H9 (cell line): ENCODE data around the gene COLQ. TPM values are rescaled to one million over a fixed set of nuclear protein-coding genes. Genes with fewer than 3 reads are reported as not detected.

ENCODE experiments used
- DNase-seq: peaks from one replicate; pipeline ENCODE4 v3.0.0-alpha.2; 2017
- H2AFZ ChIP-seq: one replicate; pipeline ENCODE4 v1.6.1; 2013; ENCODE audit warnings: mild to moderate bottlenecking, low read length, control low read depth, moderate library complexity
- H2AK5ac ChIP-seq: 2 replicates; pipeline ENCODE4 v1.6.1; 2013; ENCODE audit warnings: low read length, control low read depth, mixed read lengths; ENCODE audit not compliant: insufficient read length
- H2BK120ac ChIP-seq: one replicate; pipeline ENCODE4 v1.6.1; 2013; ENCODE audit warnings: low read depth, mild to moderate bottlenecking, low read length, control low read depth, inconsistent platforms; ENCODE audit not compliant: poor library complexity, severe bottlenecking
- H2BK12ac ChIP-seq: 2 replicates; pipeline ENCODE4 v1.6.1; 2013; ENCODE audit warnings: low read length, control low read depth, mixed read lengths, low read depth; ENCODE audit not compliant: insufficient read length
- H2BK15ac ChIP-seq: 2 replicates; pipeline ENCODE4 v1.6.1; 2013; ENCODE audit warnings: low read depth, low read length, control low read depth
- H2BK20ac ChIP-seq: one replicate; pipeline ENCODE4 v1.6.1; 2013; ENCODE audit warnings: low read depth, mild to moderate bottlenecking, low read length, control low read depth, inconsistent platforms; ENCODE audit not compliant: poor library complexity, severe bottlenecking
- H2BK5ac ChIP-seq: 2 replicates; pipeline ENCODE4 v1.6.1; 2013; ENCODE audit warnings: low read length, control low read depth, mixed read lengths; ENCODE audit not compliant: insufficient read length
- H3K14ac ChIP-seq: 2 replicates; pipeline ENCODE4 v1.6.1; 2013; ENCODE audit warnings: low read length, control low read depth; ENCODE audit not compliant: insufficient read depth
- H3K18ac ChIP-seq: 2 replicates; pipeline ENCODE4 v1.6.1; 2013; ENCODE audit warnings: low read depth, mild to moderate bottlenecking, mixed read lengths, low read length, control low read depth; ENCODE audit not compliant: insufficient read length
- H3K23ac ChIP-seq: 2 replicates; pipeline ENCODE4 v1.6.1; 2013; ENCODE audit warnings: low read length, control low read depth, mixed read lengths, low read depth; ENCODE audit not compliant: insufficient read length
- H3K23me2 ChIP-seq: 2 replicates; pipeline ENCODE4 v1.6.1; 2013; ENCODE audit warnings: low read depth, mild to moderate bottlenecking, mixed read lengths, low read length, control low read depth; ENCODE audit not compliant: insufficient read length, poor library complexity, severe bottlenecking
- H3K27ac ChIP-seq: 2 replicates; pipeline ENCODE4 v1.5.1; 2013; ENCODE audit warnings: low read length, control low read depth, mixed read lengths, low read depth; ENCODE audit not compliant: insufficient read length
- H3K27me3 ChIP-seq: 2 replicates; pipeline ENCODE4 v1.6.1; 2013; ENCODE audit warnings: low read length, control low read depth, inconsistent platforms; ENCODE audit not compliant: insufficient read depth
- H3K4ac ChIP-seq: 2 replicates; pipeline ENCODE4 v1.6.1; 2013; ENCODE audit warnings: low read depth, mild to moderate bottlenecking, control low read depth, inconsistent platforms, low read length, moderate library complexity
- H3K4me1 ChIP-seq: 2 replicates; pipeline ENCODE4 v1.6.1; 2013; ENCODE audit warnings: low read length, control low read depth, inconsistent platforms; ENCODE audit not compliant: insufficient read depth
- H3K4me2 ChIP-seq: 2 replicates; pipeline ENCODE4 v1.6.1; 2013; ENCODE audit warnings: low read length, control low read depth, mixed read lengths; ENCODE audit not compliant: insufficient read length, insufficient read depth
- H3K56ac ChIP-seq: 2 replicates; pipeline ENCODE4 v1.6.1; 2013; ENCODE audit warnings: low read depth, mild to moderate bottlenecking, mixed read lengths, low read length, control low read depth; ENCODE audit not compliant: insufficient read length
- H3K79me1 ChIP-seq: 2 replicates; pipeline ENCODE4 v1.6.1; 2013; ENCODE audit warnings: low read depth, mild to moderate bottlenecking, moderate library complexity, low read length, control low read depth, inconsistent platforms; ENCODE audit not compliant: insufficient read depth, poor library complexity, severe bottlenecking
- H3K79me2 ChIP-seq: 2 replicates; pipeline ENCODE4 v1.6.1; 2013; ENCODE audit warnings: low read length, control low read depth, inconsistent platforms; ENCODE audit not compliant: insufficient read depth
- H3K9ac ChIP-seq: 2 replicates; pipeline ENCODE4 v1.6.1; 2013; ENCODE audit warnings: low read length, control low read depth, mixed read lengths; ENCODE audit not compliant: insufficient read length; ENCODE audit errors: extremely low read depth
- H3K9me3 ChIP-seq: one replicate; pipeline ENCODE4 v1.6.1; 2013; ENCODE audit warnings: low read depth, low read length, inconsistent platforms; ENCODE audit not compliant: control insufficient read depth
- H3T11ph ChIP-seq: one replicate; pipeline ENCODE4 v1.6.1; 2013; ENCODE audit warnings: mild to moderate bottlenecking, low read length, control low read depth, inconsistent platforms
- H4K20me1 ChIP-seq: one replicate; pipeline ENCODE4 v1.6.1; 2013; ENCODE audit not compliant: control insufficient read depth, insufficient read length, insufficient read depth
- H4K5ac ChIP-seq: 2 replicates; pipeline ENCODE4 v1.6.1; 2013; ENCODE audit warnings: low read depth, mild to moderate bottlenecking, mixed read lengths, low read length, control low read depth; ENCODE audit not compliant: insufficient read length
- H4K8ac ChIP-seq: replicated peaks from 2 replicates; pipeline ENCODE4 v1.6.1; 2013; ENCODE audit warnings: low read length, control low read depth, mixed read lengths, low read depth; ENCODE audit not compliant: insufficient read length
- H4K91ac ChIP-seq: 2 replicates; pipeline ENCODE4 v1.6.1; 2013; ENCODE audit warnings: low read depth, mild to moderate bottlenecking, moderate library complexity, mixed read lengths, low read length, control low read depth; ENCODE audit not compliant: insufficient read length
- H3K27ac Mint-ChIP-seq, 3 experiments: 2 replicates in 2 of 3; 3 replicates in 1 of 3; pipeline ENCODE4 v1.8.0; 2020 to 2021; ENCODE audit warnings: mixed read lengths in 3 of 3, mild to moderate bottlenecking in 1 of 3, moderate library complexity in 1 of 3
- H3K27me3 Mint-ChIP-seq: 2 replicates; pipeline ENCODE4 v1.8.0; 2021; ENCODE audit warnings: low read depth, mild to moderate bottlenecking, moderate library complexity, mixed read lengths
- H3K36me3 Mint-ChIP-seq, 3 experiments: 2 replicates in 2 of 3; 3 replicates in 1 of 3; pipeline ENCODE4 v1.8.0; 2020 to 2021; ENCODE audit warnings: low read depth in 3 of 3, mixed read lengths in 3 of 3; ENCODE audit not compliant: insufficient read depth in 1 of 3
- H3K4me1 Mint-ChIP-seq, 2 experiments: 2 replicates each; pipeline ENCODE4 v1.8.0; 2020; ENCODE audit warnings: mixed read lengths in 2 of 2
- H3K4me3 Mint-ChIP-seq, 2 experiments: 2 replicates in 1 of 2; 3 replicates in 1 of 2; pipeline ENCODE4 v1.8.0; 2020 to 2021; ENCODE audit warnings: mild to moderate bottlenecking in 2 of 2, mixed read lengths in 2 of 2, moderate library complexity in 1 of 2
- H3K9me3 Mint-ChIP-seq, 2 experiments: 2 replicates in 1 of 2; 3 replicates in 1 of 2; pipeline ENCODE4 v1.8.0; 2020; ENCODE audit warnings: mild to moderate bottlenecking in 2 of 2, mixed read lengths in 2 of 2, moderate library complexity in 1 of 2
- WGBS: extraction: QIAGEN DNeasy Blood & Tissue Kit; methylation state at CpG from one replicate; pipeline ENCODE4 v1.1.7; 2013; ENCODE audit warnings: missing lambda C conversion rate, low lambda C conversion rate, mixed read lengths; ENCODE audit not compliant: insufficient read length; ENCODE audit errors: extremely low coverage; 5-methylcytosine and 5-hydroxymethylcytosine counted together
- total RNA-seq: library from RNA; stranded (reverse); gene quantifications from 2 replicates; pipeline ENCODE4 v1.2.1, GENCODE V29; 2021
- TF ChIP-seq, protein P1 (sequence below): fragments of 200-600 bp; sonication (generic); conservative IDR thresholded peaks from 3 replicates; pipeline ENCODE4 v1.8.0; 2021; ENCODE audit warnings: antibody characterized with exemption, mild to moderate bottlenecking

Gene COLQ
- total RNA-seq, 1 experiment from 2014 or later: 0.61 TPM

DNA sequence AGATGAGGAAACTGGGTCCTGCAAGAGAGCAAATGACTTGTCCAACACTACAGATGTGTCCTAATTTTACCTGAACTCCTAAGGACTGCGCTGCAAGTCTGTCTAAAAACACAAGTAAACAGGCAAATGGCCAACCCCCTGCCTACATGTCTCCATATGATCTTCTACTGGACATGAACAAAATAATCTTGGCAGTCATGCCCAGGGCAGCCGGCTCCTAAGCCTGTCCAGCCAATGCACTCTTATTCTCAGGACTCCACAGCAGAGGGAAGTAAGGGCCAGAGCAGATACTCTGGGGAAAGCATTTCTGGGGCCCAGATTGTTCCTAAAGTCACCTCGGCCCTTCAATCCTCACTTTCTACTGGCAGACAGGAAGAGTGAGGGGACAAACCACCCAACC is 10.3 kb downstream of the COLQ start:
- Histone ChIP-seq H2BK120ac (no peak overlapping the region), H4K91ac (no peak overlapping the region), H3K9me3 (no peaks in the 10 kb centered on the region), H3K4me1 (no peaks in the 10 kb centered on the region), H3K4ac (no peak overlapping the region), H3K18ac (no peak overlapping the region), H4K20me1 (no peaks in the 10 kb centered on the region), H3K4me2 (no peak overlapping the region), H3K23ac (no peak overlapping the region), H2AFZ (no peak overlapping the region), H4K8ac (no peak overlapping the region), H3K56ac (no peak overlapping the region), H3K27ac (no peak overlapping the region), H3T11ph (no peak overlapping the region), H3K14ac (no peak overlapping the region), H2BK12ac (no peak overlapping the region), H3K79me2 (no peaks in the 10 kb centered on the region), H3K23me2 (no peaks in the 10 kb centered on the region), H2AK5ac (no peak overlapping the region), H3K9ac (no peak overlapping the region), H4K5ac (no peak overlapping the region), H2BK20ac (no peak overlapping the region), H2BK5ac (no peak overlapping the region), H3K27me3 (no peaks in the 10 kb centered on the region), H3K79me1 (no peaks in the 10 kb centered on the region), H2BK15ac (no peak overlapping the region)
- DNase-seq: no peak
- TF ChIP-seq, protein P1, sequence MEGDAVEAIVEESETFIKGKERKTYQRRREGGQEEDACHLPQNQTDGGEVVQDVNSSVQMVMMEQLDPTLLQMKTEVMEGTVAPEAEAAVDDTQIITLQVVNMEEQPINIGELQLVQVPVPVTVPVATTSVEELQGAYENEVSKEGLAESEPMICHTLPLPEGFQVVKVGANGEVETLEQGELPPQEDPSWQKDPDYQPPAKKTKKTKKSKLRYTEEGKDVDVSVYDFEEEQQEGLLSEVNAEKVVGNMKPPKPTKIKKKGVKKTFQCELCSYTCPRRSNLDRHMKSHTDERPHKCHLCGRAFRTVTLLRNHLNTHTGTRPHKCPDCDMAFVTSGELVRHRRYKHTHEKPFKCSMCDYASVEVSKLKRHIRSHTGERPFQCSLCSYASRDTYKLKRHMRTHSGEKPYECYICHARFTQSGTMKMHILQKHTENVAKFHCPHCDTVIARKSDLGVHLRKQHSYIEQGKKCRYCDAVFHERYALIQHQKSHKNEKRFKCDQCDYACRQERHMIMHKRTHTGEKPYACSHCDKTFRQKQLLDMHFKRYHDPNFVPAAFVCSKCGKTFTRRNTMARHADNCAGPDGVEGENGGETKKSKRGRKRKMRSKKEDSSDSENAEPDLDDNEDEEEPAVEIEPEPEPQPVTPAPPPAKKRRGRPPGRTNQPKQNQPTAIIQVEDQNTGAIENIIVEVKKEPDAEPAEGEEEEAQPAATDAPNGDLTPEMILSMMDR: no peak
- WGBS: no CpG with 5 or more reads among the region's 3 CpGs
- Mint-ChIP-seq H3K9me3 (no peaks in the 10 kb centered on the region), H3K27ac (no peak overlapping the region), H3K27me3 (no peaks in the 10 kb centered on the region), H3K36me3 (no peaks in the 10 kb centered on the region), H3K4me1 (no peaks in the 10 kb centered on the region; a peak in 1 of 4 replicates), H3K4me3 (no peak overlapping the region)
